ENCODE results near the gene DNAH17. TPM values are rescaled to one million over a fixed set of nuclear protein-coding genes. Genes with fewer than 3 reads are reported as not detected.

Gene DNAH17
- total RNA-seq, 1 experiment from 2014 or later, result not detected

- no peaks in the 10 kb centered on the region for H3K9me3 ChIP-seq (replicated peaks)
- no peak overlapping the region for H3K4me3 ChIP-seq
- no peaks in the 10 kb centered on the region for H3K27me3 ChIP-seq (replicated peaks)
- H3K36me3 ChIP-seq, result peaks cover 11% of the 10 kb centered on the region
- no peaks in the 10 kb centered on the region for H3K4me1 ChIP-seq (replicated peaks)
- peak in 1 of 2 experiments; percentile 43 for DNase-seq (ENCODE audit: low read depth in 1 of 2, low spot score in 2 of 2)
- H3K27ac ChIP-seq, result no peak overlapping the region
Measured at GRCh38 chr17:78433780-78434335, 143.3 kb downstream of the DNAH17 start.

GRCh38 chr17:78433013-78433727 lies 144.0 kb downstream of the DNAH17 start:
- peak in 1 of 2 experiments; percentile 47 for DNase-seq (ENCODE audit: low read depth in 1 of 2, low spot score in 2 of 2)
- no peak overlapping the region for H3K4me3 ChIP-seq
- peaks cover 16% of the 10 kb centered on the region for H3K36me3 ChIP-seq
- H3K4me1 ChIP-seq (replicated peaks), result no peaks in the 10 kb centered on the region
- H3K27ac ChIP-seq, result no peak overlapping the region
- H3K9me3 ChIP-seq (replicated peaks), result no peaks in the 10 kb centered on the region
- H3K27me3 ChIP-seq (replicated peaks), result no peaks in the 10 kb centered on the region

GRCh38 chr17:78432226-78433012 lies 144.8 kb downstream of the DNAH17 start:
- DNase-seq (ENCODE audit: low read depth in 1 of 2, low spot score in 2 of 2), result no peak
- Histone ChIP-seq H3K36me3 (peaks cover 21% of the 10 kb centered on the region), H3K27ac (no peak overlapping the region), H3K4me1 (replicated peaks) (no peaks in the 10 kb centered on the region), H3K4me3 (no peak overlapping the region), H3K27me3 (replicated peaks) (no peaks in the 10 kb centered on the region), H3K9me3 (replicated peaks) (no peaks in the 10 kb centered on the region)

- no peak overlapping the region for H3K4me3 ChIP-seq
- H3K27me3 ChIP-seq (replicated peaks), result no peaks in the 10 kb centered on the region
- DNase-seq (ENCODE audit: low read depth in 1 of 2, low spot score in 2 of 2), result no peak
- H3K9me3 ChIP-seq (replicated peaks), result no peaks in the 10 kb centered on the region
- H3K27ac ChIP-seq, result no peak overlapping the region
- H3K36me3 ChIP-seq, result peaks cover 29% of the 10 kb centered on the region
- H3K4me1 ChIP-seq (replicated peaks), result no peaks in the 10 kb centered on the region
Measured at GRCh38 chr17:78431692-78431958, 145.6 kb downstream of the DNAH17 start.

GRCh38 chr17:78430892-78431691 lies 146.1 kb downstream of the DNAH17 start:
- H3K36me3 ChIP-seq, result peaks cover 34% of the 10 kb centered on the region
- no peak overlapping the region for H3K4me3 ChIP-seq
- no peaks in the 10 kb centered on the region for H3K9me3 ChIP-seq (replicated peaks)
- no peaks in the 10 kb centered on the region for H3K4me1 ChIP-seq (replicated peaks)
- DNase-seq (ENCODE audit: low read depth in 1 of 2, low spot score in 2 of 2), result no peak
- no peaks in the 10 kb centered on the region for H3K27me3 ChIP-seq (replicated peaks)
- no peak overlapping the region for H3K27ac ChIP-seq

- Histone ChIP-seq H3K4me3 (no peak overlapping the region), H3K27ac (no peak overlapping the region), H3K4me1 (replicated peaks) (no peaks in the 10 kb centered on the region), H3K27me3 (replicated peaks) (no peaks in the 10 kb centered on the region), H3K36me3 (peaks cover 49% of the 10 kb centered on the region), H3K9me3 (replicated peaks) (no peaks in the 10 kb centered on the region)
- DNase-seq (ENCODE audit: low read depth in 1 of 2, low spot score in 2 of 2), result no peak
Measured at GRCh38 chr17:78429618-78429995, 147.6 kb downstream of the DNAH17 start.

- Histone ChIP-seq H3K4me3 (no peak overlapping the region), H3K36me3 (peaks cover 55% of the 10 kb centered on the region), H3K27ac (no peak overlapping the region), H3K9me3 (replicated peaks) (no peaks in the 10 kb centered on the region), H3K4me1 (replicated peaks) (no peaks in the 10 kb centered on the region), H3K27me3 (replicated peaks) (no peaks in the 10 kb centered on the region)
- peak in 1 of 2 experiments; percentile 45 for DNase-seq (ENCODE audit: low read depth in 1 of 2, low spot score in 2 of 2)
Measured at GRCh38 chr17:78428836-78429617, 148.2 kb downstream of the DNAH17 start.

GRCh38 chr17:78428025-78428575 lies 149.1 kb downstream of the DNAH17 start:
- H3K27ac ChIP-seq, result no peak overlapping the region
- no peak overlapping the region for H3K4me3 ChIP-seq
- no peak for DNase-seq (ENCODE audit: low read depth in 1 of 2, low spot score in 2 of 2)
- H3K27me3 ChIP-seq (replicated peaks), result no peaks in the 10 kb centered on the region
- H3K36me3 ChIP-seq, result peaks cover 64% of the 10 kb centered on the region
- H3K4me1 ChIP-seq (replicated peaks), result no peaks in the 10 kb centered on the region
- H3K9me3 ChIP-seq (replicated peaks), result no peaks in the 10 kb centered on the region

- peaks cover 2% of the 10 kb centered on the region for H3K4me1 ChIP-seq (replicated peaks)
- no peaks in the 10 kb centered on the region for H3K27me3 ChIP-seq (replicated peaks)
- H3K36me3 ChIP-seq, result peaks cover 74% of the 10 kb centered on the region
- H3K9me3 ChIP-seq (replicated peaks), result no peaks in the 10 kb centered on the region
- no peak overlapping the region for H3K4me3 ChIP-seq
- DNase-seq (ENCODE audit: low read depth in 1 of 2, low spot score in 2 of 2), result no peak
- H3K27ac ChIP-seq, result no peak overlapping the region
Measured at GRCh38 chr17:78427140-78427539, 150.1 kb downstream of the DNAH17 start.

GRCh38 chr17:78426293-78426879 lies 150.8 kb downstream of the DNAH17 start:
- Histone ChIP-seq H3K9me3 (replicated peaks) (no peaks in the 10 kb centered on the region), H3K4me1 (replicated peaks) (peaks cover 10% of the 10 kb centered on the region), H3K27me3 (replicated peaks) (no peaks in the 10 kb centered on the region), H3K27ac (no peak overlapping the region), H3K4me3 (no peak overlapping the region), H3K36me3 (peaks cover 81% of the 10 kb centered on the region)
- DNase-seq (ENCODE audit: low read depth in 1 of 2, low spot score in 2 of 2), result no peak

GRCh38 chr17:78425429-78425828 lies 151.8 kb downstream of the DNAH17 start:
- no peak for DNase-seq (ENCODE audit: low read depth in 1 of 2, low spot score in 2 of 2)
- Histone ChIP-seq H3K27ac (no peak overlapping the region), H3K36me3 (peaks cover 91% of the 10 kb centered on the region), H3K9me3 (replicated peaks) (no peaks in the 10 kb centered on the region), H3K4me1 (replicated peaks) (peaks cover 19% of the 10 kb centered on the region), H3K27me3 (replicated peaks) (no peaks in the 10 kb centered on the region), H3K4me3 (no peak overlapping the region)

GRCh38 chr17:78423961-78424675 lies 153.1 kb downstream of the DNAH17 start:
- H3K36me3 ChIP-seq, result peaks cover 95% of the 10 kb centered on the region
- H3K27ac ChIP-seq, result no peak overlapping the region
- no peak for DNase-seq (ENCODE audit: low read depth in 1 of 2, low spot score in 2 of 2)
- H3K4me3 ChIP-seq, result no peak overlapping the region
- no peaks in the 10 kb centered on the region for H3K27me3 ChIP-seq (replicated peaks)
- no peaks in the 10 kb centered on the region for H3K9me3 ChIP-seq (replicated peaks)
- peaks cover 25% of the 10 kb centered on the region for H3K4me1 ChIP-seq (replicated peaks)
